ENCODE measurements around the gene ST6GALNAC5.
"Not testable (repeated sequence)": the region's sequence is repeated elsewhere in the genome, so short reads cannot be mapped to it uniquely, and the experiment has no call there.

Gene ST6GALNAC5

GRCh38 chr1:76961181-76961819, 94.0 kb downstream of the ST6GALNAC5 start:
- peaks cover 55% of the 10 kb centered on the region for H3K36me3 ChIP-seq
- H3K9me3 ChIP-seq (ENCODE audit: severe bottlenecking): peaks cover 6% of the 10 kb centered on the region
- no peaks in the 10 kb centered on the region for H3K27me3 ChIP-seq (ENCODE audit: insufficient read depth, low read depth, severe bottlenecking)
- TF ChIP-seq, protein P1, sequence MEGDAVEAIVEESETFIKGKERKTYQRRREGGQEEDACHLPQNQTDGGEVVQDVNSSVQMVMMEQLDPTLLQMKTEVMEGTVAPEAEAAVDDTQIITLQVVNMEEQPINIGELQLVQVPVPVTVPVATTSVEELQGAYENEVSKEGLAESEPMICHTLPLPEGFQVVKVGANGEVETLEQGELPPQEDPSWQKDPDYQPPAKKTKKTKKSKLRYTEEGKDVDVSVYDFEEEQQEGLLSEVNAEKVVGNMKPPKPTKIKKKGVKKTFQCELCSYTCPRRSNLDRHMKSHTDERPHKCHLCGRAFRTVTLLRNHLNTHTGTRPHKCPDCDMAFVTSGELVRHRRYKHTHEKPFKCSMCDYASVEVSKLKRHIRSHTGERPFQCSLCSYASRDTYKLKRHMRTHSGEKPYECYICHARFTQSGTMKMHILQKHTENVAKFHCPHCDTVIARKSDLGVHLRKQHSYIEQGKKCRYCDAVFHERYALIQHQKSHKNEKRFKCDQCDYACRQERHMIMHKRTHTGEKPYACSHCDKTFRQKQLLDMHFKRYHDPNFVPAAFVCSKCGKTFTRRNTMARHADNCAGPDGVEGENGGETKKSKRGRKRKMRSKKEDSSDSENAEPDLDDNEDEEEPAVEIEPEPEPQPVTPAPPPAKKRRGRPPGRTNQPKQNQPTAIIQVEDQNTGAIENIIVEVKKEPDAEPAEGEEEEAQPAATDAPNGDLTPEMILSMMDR (IDR thresholded peaks at IDR 0.05; ENCODE audit: low read depth, low read length): no peak
- no peak for DNase-seq
- no peak overlapping the region for H3K27ac ChIP-seq
- no peak overlapping the region for H3K4me3 ChIP-seq (ENCODE audit: low read depth, low read length)

DNA sequence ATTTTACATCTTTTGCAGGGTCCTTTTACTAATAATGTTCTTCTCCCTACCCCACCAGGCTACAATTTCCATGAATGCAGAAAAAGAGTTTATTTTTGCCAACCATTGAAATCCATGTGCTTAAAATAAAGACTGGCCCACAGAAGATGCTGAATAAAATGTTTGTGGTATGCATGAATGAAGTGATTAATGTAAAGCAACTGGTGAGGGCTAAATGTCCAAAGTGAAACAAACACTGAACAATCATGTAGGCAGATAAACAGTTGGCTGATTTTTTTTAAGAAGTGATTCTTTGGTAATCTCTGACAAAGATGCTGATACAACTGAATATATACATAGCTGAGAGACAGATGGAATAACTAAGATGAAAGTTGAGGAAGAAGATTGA, 94.5 kb downstream of the ST6GALNAC5 start:
- Histone ChIP-seq H3K4me3 (ENCODE audit: low read depth, low read length) (no peak overlapping the region), H3K27ac (no peak overlapping the region), H3K9me3 (ENCODE audit: severe bottlenecking) (peaks cover 6% of the 10 kb centered on the region), H3K36me3 (peaks cover 51% of the 10 kb centered on the region), H3K27me3 (ENCODE audit: insufficient read depth, low read depth, severe bottlenecking) (no peaks in the 10 kb centered on the region)
- no peak for DNase-seq
- TF ChIP-seq, protein P1 (IDR thresholded peaks at IDR 0.05; ENCODE audit: low read depth, low read length): no peak

GRCh38 chr1:76981267-76981666, 114.0 kb downstream of the ST6GALNAC5 start:
- peaks cover 38% of the 10 kb centered on the region for H3K36me3 ChIP-seq
- H3K9me3 ChIP-seq (ENCODE audit: severe bottlenecking); DNase-seq; H3K27ac ChIP-seq; H3K4me3 ChIP-seq (ENCODE audit: low read depth, low read length); H3K27me3 ChIP-seq (ENCODE audit: insufficient read depth, low read depth, severe bottlenecking): not testable (repeated sequence)

- Histone ChIP-seq H3K9me3 (ENCODE audit: severe bottlenecking) (no peaks in the 10 kb centered on the region), H3K4me3 (ENCODE audit: low read depth, low read length) (no peak overlapping the region), H3K36me3 (peaks cover 39% of the 10 kb centered on the region), H3K27me3 (ENCODE audit: insufficient read depth, low read depth, severe bottlenecking) (no peaks in the 10 kb centered on the region), H3K27ac (no peak overlapping the region)
- DNase-seq: no peak
- TF ChIP-seq, protein P1 (IDR thresholded peaks at IDR 0.05; ENCODE audit: low read depth, low read length): no peak
These were observed 122.7 kb downstream of the ST6GALNAC5 start for GRCh38 chr1:76989976-76990375.

GRCh38 chr1:76993036-76993435, 125.8 kb downstream of the ST6GALNAC5 start:
- Histone ChIP-seq H3K9me3 (ENCODE audit: severe bottlenecking) (no peaks in the 10 kb centered on the region), H3K36me3 (peaks cover 60% of the 10 kb centered on the region), H3K27me3 (ENCODE audit: insufficient read depth, low read depth, severe bottlenecking) (no peaks in the 10 kb centered on the region), H3K4me3 (ENCODE audit: low read depth, low read length) (no peak overlapping the region), H3K27ac (no peak overlapping the region)
- TF ChIP-seq, protein P1 (IDR thresholded peaks at IDR 0.05; ENCODE audit: low read depth, low read length): no peak
- DNase-seq: no peak

DNA sequence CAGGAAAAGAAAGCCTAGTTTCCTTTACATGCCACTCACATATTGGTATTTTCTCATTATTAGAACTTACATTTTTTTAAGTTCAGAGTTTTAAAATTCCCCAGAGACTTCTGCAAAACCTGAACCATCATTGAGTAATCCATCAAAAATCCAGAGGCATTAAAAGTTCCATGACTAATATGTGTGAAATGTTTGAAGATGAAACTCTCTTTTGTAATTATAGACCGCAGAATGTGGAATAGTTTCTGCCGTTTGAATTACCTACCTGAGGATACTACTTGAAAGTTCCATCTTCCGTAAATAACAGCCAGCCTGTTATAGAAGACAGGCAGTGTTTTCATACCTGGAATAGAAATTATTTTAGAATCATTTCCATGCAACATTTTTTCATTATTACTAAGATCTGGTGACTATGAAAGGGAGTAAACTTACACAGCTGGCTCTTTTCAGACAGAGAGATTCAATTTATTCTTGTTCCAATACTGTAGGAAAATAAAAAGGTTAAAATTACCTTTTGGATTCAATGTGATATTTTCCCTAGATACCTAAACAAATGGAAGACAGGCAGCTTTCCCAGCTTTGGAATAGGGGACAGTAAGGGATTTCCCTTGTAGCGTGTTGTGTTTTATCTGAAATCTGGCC, 131.4 kb downstream of the ST6GALNAC5 start:
- H3K27me3 ChIP-seq (ENCODE audit: insufficient read depth, low read depth, severe bottlenecking): no peaks in the 10 kb centered on the region
- TF ChIP-seq, protein P1 (IDR thresholded peaks at IDR 0.05; ENCODE audit: low read depth, low read length): no peak
- no peak overlapping the region for H3K4me3 ChIP-seq (ENCODE audit: low read depth, low read length)
- no peak overlapping the region for H3K27ac ChIP-seq
- H3K9me3 ChIP-seq (ENCODE audit: severe bottlenecking): no peaks in the 10 kb centered on the region
- DNase-seq: no peak
- peaks cover 31% of the 10 kb centered on the region for H3K36me3 ChIP-seq
